ENCODE results near the gene DLK1.

DLK1 gene

DNA sequence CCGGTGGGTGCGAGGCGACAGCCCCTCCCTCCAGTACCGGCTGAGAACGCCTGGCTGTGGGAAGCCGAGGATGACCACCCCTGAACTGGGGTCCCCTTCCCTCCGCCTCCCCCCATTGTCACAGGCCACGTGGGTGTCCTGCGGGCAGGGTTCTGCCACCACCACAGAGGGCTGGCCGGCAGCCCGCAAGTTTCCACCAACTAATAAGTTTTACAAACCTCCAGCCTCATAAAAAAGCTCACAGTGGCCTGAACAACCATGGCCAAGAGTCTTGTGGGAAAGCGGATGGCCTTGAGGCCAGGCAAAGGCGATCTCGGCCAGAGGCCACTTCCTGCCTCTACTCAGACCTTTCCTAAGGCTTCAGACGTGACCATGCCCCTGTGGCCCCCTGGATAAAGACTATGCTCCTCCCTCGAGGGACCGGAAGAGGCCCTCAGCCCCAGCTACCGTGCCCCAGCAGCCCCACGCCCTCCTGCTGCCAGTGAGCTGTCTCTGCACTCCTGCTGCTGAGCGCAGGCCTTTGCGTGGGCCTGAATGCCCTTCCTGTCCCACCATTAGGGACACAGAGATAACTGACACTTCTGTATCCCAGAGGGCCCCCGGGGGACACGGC, 46.1 kb upstream of the DLK1 start:
- TF ChIP-seq ZFX (IDR thresholded peaks at IDR 0.05; ENCODE audit: borderline replicate concordance) = no peak
- no peak overlapping the region for H3K27ac ChIP-seq

DNA sequence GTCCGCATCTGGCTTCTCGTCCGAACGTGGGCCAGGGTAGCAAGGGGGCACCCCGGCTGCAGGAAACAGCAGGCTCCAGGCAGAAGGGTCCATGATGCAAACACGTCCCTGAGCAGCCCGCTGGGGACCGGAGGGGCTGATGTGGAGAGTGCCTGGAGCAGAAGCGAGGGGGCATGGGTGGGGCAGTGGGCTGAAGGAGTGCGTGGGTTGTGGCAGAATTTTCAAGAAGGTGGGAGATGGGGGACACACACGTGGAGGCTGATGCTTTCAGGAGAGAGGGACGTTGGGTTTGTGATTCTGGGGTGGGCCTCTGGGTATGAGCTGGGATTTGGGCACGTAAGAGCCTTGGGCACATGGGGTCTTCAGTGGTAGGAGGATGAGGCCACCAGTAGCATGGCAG, 45.6 kb upstream of the DLK1 start:
- H3K27ac ChIP-seq = no peak overlapping the region
- no peak for TF ChIP-seq ZFX (IDR thresholded peaks at IDR 0.05; ENCODE audit: borderline replicate concordance)
- TF ChIP-seq, protein P1, sequence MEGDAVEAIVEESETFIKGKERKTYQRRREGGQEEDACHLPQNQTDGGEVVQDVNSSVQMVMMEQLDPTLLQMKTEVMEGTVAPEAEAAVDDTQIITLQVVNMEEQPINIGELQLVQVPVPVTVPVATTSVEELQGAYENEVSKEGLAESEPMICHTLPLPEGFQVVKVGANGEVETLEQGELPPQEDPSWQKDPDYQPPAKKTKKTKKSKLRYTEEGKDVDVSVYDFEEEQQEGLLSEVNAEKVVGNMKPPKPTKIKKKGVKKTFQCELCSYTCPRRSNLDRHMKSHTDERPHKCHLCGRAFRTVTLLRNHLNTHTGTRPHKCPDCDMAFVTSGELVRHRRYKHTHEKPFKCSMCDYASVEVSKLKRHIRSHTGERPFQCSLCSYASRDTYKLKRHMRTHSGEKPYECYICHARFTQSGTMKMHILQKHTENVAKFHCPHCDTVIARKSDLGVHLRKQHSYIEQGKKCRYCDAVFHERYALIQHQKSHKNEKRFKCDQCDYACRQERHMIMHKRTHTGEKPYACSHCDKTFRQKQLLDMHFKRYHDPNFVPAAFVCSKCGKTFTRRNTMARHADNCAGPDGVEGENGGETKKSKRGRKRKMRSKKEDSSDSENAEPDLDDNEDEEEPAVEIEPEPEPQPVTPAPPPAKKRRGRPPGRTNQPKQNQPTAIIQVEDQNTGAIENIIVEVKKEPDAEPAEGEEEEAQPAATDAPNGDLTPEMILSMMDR (IDR thresholded peaks at IDR 0.05) = no peak

DNA sequence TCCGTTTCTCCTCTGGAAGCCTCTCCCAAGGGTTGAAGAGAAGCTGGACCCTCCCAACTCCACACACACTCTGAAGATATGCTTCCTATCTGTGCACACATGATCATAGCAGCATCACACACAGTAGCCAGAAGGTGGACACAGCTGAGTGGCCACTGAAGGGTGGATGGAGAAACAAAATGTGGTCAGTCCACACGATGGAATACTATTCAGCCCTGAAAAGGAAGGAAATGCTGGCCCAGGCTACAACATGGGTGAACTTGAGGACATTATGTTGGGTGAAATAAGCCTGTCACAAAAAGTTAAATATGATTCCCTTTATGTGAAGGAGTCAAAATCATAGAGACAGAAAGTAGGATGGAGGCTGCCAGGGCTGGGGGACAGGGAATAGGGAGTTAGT, 43.9 kb upstream of the DLK1 start:
- TF ChIP-seq, protein P1 (IDR thresholded peaks at IDR 0.05) = no peak
- no peak for TF ChIP-seq ZFX (IDR thresholded peaks at IDR 0.05; ENCODE audit: borderline replicate concordance)
- no peak overlapping the region for H3K27ac ChIP-seq

DNA sequence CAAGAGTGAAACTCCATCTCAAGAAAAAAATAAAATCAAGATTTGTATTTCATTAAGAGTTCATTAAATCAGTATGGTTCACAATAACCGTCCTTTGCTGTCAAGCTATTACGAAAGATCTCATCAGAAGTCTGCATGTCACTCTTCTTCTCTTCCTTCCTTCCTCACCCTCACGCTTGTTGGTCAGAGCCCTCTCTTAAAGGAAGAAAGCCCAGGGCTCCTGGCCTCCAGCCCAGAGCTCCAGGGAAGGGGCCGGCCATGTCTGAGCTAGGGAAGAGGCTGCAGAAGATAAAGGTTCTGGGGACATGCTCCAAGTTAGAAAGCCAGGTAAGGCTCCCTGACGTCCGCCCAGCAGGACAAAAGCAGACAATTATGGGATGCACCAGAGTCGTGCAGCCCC, 43.1 kb upstream of the DLK1 start:
- H3K27ac ChIP-seq = no peak overlapping the region
- TF ChIP-seq ZFX (IDR thresholded peaks at IDR 0.05; ENCODE audit: borderline replicate concordance) = no peak
- TF ChIP-seq, protein P1 (IDR thresholded peaks at IDR 0.05) = no peak

DNA sequence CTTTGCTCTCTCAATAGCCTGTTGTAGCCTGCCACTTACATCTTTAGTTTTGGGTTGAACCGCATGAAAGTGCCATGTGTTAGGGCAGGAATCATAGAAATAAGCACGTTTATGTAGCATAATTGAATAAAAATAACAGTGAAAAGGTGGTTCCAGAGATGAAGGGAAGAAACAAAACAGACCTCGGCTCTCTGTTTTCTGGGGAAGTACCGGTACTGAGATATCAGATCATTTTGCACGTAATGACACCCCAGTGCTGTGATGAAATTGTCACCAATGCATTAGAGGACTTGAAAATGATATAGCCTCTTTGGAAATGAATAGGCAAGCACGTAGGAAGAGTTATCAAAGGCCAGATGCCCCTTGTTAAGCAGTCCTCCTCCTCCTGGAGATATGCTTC, 42.5 kb upstream of the DLK1 start:
- H3K27ac ChIP-seq = no peak overlapping the region
- TF ChIP-seq ZFX (IDR thresholded peaks at IDR 0.05; ENCODE audit: borderline replicate concordance) = no peak
- TF ChIP-seq, protein P1 (IDR thresholded peaks at IDR 0.05) = no peak

DNA sequence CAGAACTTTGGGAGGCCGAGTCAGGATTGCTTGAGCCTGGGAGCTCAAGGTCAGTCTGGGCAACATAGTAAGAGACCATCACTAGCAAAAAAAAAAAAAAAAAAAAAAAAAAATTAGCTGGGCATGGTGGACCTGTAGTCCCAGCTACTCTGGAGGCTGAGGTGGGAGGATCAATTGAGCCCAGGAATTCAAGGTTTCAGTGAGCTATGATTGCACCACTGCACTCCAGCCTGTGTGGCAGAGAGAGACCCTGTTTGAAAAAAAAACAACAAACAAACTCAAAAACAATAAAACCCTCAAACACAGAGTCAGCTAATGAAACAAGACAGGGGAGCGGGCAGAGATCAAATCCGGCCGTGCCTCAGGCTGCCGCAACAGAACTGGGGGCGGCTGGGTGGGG, 41.7 kb upstream of the DLK1 start:
- no peak for TF ChIP-seq ZFX (IDR thresholded peaks at IDR 0.05; ENCODE audit: borderline replicate concordance)
- TF ChIP-seq, protein P1 (IDR thresholded peaks at IDR 0.05) = no peak

DNA sequence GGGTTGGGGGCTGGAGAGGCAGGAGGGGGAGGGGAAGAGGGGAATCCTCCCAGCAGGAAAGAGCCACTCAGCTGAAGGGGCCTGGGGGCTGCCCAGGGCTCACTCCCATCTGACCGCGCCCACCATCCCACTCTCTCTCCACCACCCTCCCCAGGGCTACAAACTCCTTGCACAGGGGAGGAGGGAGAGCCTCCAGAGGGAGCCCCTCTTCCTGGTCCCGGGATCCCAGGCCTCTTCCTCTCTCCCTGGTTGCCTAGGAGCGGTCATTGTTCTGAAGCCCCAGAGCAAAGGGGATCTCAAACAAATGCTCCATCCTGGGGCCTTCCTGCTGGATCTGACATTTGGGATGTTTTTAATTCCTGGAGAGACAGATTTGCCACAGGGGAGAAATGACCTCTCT, 39.8 kb upstream of the DLK1 start:
- no peak for TF ChIP-seq ZFX (IDR thresholded peaks at IDR 0.05; ENCODE audit: borderline replicate concordance)
- TF ChIP-seq, protein P1 (IDR thresholded peaks at IDR 0.05) = no peak
- no peak overlapping the region for H3K27ac ChIP-seq

More for the DNA sequence above, 41.7 kb upstream of the DLK1 start:
- no peak overlapping the region for H3K27ac ChIP-seq

DNA sequence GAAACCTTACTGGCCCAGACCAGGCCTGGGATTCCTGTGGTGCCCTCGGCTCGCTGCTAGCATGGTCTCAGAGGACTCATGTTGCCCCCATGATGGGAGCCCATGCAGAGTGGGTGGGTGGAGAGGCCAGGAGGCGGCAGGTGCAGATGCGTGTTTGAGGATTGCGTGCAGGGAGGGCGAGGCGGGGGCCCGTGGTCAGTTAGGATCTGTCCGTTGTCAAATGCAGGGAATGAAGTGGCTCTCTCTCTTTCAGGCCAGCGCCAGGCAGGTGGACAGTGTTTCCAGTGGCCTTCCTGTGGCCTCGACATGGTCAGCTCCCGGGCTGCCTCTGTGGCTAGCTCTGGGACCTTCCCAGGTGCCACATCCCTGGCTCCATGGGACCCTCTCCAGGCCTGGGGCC, 39.3 kb upstream of the DLK1 start:
- H3K27ac ChIP-seq = no peak overlapping the region
- TF ChIP-seq ZFX (IDR thresholded peaks at IDR 0.05; ENCODE audit: borderline replicate concordance) = no peak
- TF ChIP-seq, protein P1 (IDR thresholded peaks at IDR 0.05) = no peak
